GM21360 (cell line): Measurements from ENCODE around the gene INO80D.

Experiments
- ATAC-seq: cut with Tn5 transposase; IDR thresholded peaks from one replicate; pipeline ENCODE4 v1.9.1; 2021; ENCODE audit warnings: mild to moderate bottlenecking, moderate library complexity; ENCODE audit not compliant: unreplicated experiment

Gene INO80D

GRCh38 chr2:205946226-205946625, 139.7 kb downstream of the INO80D start:
- ATAC-seq = no peak
